ENCODE data around the gene EVA1C. TPM values are rescaled to one million over a fixed set of nuclear protein-coding genes. Genes with fewer than 3 reads are reported as not detected.

EVA1C gene, protein sequence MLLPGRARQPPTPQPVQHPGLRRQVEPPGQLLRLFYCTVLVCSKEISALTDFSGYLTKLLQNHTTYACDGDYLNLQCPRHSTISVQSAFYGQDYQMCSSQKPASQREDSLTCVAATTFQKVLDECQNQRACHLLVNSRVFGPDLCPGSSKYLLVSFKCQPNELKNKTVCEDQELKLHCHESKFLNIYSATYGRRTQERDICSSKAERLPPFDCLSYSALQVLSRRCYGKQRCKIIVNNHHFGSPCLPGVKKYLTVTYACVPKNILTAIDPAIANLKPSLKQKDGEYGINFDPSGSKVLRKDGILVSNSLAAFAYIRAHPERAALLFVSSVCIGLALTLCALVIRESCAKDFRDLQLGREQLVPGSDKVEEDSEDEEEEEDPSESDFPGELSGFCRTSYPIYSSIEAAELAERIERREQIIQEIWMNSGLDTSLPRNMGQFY
- 9.6 and 12.2 TPM in 2 replicates for polyA plus RNA-seq (2011; rRNA removed)
- polyA minus RNA-seq (2011; rRNA and poly(A)+ RNA removed): 5.0 and 7.8 TPM in 2 replicates

DNA sequence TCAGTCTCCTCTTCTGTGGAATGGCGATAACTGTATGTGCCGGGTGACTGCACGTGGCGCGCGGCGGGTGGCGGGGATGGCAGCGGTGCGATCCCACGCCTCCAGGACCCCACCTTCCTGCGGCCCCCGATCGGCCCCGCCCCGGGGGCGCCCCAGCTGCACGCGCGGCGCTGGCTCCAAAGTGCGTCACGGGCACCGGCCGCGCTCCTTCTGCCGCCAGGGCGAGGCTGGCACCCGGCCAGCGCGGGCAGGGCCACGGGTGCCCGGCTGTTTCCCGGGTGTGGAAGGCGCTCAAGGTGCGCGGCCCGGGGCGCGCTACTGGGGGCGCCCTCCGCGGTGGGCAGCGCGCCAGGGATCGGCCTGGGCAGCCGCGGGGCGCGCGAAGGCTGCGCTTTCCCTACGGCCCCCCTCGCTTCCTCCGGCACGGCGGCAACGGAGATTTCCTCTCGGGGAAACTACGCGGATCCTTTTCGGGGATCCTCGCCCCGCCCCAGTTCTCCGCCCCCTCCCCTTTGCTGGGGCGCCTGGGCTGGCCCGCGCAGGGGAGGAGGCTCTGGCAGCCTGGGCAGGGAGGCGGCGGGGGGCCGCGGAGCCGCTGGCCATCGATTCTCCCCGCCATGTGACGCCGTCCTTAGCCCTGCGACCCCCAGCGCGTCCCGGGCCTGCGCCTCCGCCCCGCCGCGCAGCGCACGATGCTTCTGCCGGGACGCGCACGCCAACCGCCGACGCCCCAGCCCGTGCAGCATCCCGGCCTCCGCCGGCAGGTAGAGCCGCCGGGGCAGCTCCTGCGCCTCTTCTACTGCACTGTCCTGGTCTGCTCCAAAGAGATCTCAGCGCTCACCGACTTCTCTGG is at the start of gene EVA1C:
TSS of gene EVA1C (plus strand) at position 545 of the 853 bp plus-strand sequence. CDS start at position 693, 148 bp downstream.
- no peak for DNase-seq (ENCODE audit: low read depth)
- TF ChIP-seq, protein P1, sequence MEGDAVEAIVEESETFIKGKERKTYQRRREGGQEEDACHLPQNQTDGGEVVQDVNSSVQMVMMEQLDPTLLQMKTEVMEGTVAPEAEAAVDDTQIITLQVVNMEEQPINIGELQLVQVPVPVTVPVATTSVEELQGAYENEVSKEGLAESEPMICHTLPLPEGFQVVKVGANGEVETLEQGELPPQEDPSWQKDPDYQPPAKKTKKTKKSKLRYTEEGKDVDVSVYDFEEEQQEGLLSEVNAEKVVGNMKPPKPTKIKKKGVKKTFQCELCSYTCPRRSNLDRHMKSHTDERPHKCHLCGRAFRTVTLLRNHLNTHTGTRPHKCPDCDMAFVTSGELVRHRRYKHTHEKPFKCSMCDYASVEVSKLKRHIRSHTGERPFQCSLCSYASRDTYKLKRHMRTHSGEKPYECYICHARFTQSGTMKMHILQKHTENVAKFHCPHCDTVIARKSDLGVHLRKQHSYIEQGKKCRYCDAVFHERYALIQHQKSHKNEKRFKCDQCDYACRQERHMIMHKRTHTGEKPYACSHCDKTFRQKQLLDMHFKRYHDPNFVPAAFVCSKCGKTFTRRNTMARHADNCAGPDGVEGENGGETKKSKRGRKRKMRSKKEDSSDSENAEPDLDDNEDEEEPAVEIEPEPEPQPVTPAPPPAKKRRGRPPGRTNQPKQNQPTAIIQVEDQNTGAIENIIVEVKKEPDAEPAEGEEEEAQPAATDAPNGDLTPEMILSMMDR (IDR thresholded peaks at IDR 0.05; ENCODE audit: insufficient read depth, low read depth, low read length): no peak
- ChIA-PET CTCF (interaction anchor here (0.5 to 3.8 kb wide), 6 partner anchors 10 to 188 kb away, joined by 3 to 23 read pairs (median 7); no protein-coding TSS in a partner anchor), POLR2A (no interaction called here)
- Histone ChIP-seq H3K36me3 (ENCODE audit: control insufficient read depth, insufficient read depth, low read length) (no peaks in the 10 kb centered on the region), H3K27me3 (ENCODE audit: control insufficient read depth, insufficient read depth, low read length) (no peaks in the 10 kb centered on the region), H3K4me3 (ENCODE audit: low read depth, low read length) (peak within 1 kb of the TSS; percentile 70)

DNA sequence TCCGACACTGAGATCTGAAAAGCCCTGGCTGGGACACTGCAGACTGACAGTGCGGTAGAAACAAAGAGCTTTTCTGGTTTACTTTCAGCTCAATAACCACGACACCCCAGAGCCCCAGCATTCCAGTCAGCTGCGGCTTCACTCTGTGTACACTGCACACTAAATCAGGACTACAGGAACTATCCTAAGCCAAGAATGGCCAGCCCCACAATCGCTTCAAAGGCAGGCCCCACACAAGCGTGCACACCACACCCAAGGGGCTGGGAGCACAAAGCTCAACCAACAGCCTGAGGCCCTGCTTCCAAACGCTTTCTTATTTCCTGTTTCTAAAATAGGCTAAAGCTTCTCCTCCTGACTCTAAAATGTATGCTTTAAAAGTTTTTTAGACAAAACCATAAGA is 48.1 kb upstream of the EVA1C start:
- Histone ChIP-seq H3K27me3 (ENCODE audit: control insufficient read depth, insufficient read depth, low read length) (no peaks in the 10 kb centered on the region), H3K36me3 (ENCODE audit: control insufficient read depth, insufficient read depth, low read length) (peaks cover 38% of the 10 kb centered on the region), H3K4me3 (ENCODE audit: low read depth, low read length) (no peak overlapping the region)
- CTCF ChIA-PET: interaction anchor here (0.9 to 1.2 kb wide), 3 partner anchors 10 to 236 kb away, joined by 3 to 5 read pairs (median 3); no protein-coding TSS in a partner anchor
- TF ChIP-seq, protein P1 (IDR thresholded peaks at IDR 0.05; ENCODE audit: insufficient read depth, low read depth, low read length): no peak
- DNase-seq (ENCODE audit: low read depth): no peak
- POLR2A ChIA-PET: no interaction called here

DNA sequence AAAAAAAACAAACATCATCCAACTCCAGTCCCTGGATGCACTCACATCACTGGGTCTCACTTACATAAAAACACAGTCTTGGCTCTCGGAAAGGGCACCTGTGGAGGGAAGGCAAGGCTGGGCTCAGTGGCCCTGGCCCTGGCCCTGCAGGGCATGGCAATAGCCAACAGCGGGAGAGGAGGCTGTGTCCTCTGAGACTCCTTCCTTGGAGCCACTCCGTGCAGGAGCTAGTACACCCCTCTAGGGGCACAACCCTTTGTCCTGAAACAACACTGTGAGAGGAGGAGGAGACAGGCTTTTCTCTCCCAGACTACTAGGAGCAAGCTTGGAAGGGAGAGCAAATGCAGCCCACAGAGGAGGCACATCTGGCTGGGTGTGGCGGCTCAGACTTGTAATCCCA is 47.7 kb upstream of the EVA1C start:
- no peak overlapping the region for H3K4me3 ChIP-seq (ENCODE audit: low read depth, low read length)
- CTCF ChIA-PET: interaction anchor here (0.9 to 1.2 kb wide), 3 partner anchors 11 to 236 kb away, joined by 3 to 5 read pairs (median 3); no protein-coding TSS in a partner anchor
- POLR2A ChIA-PET: no interaction called here
- no peaks in the 10 kb centered on the region for H3K27me3 ChIP-seq (ENCODE audit: control insufficient read depth, insufficient read depth, low read length)
- peaks cover 35% of the 10 kb centered on the region for H3K36me3 ChIP-seq (ENCODE audit: control insufficient read depth, insufficient read depth, low read length)
- no peak for DNase-seq (ENCODE audit: low read depth)
- TF ChIP-seq, protein P1 (IDR thresholded peaks at IDR 0.05; ENCODE audit: insufficient read depth, low read depth, low read length): no peak

DNA sequence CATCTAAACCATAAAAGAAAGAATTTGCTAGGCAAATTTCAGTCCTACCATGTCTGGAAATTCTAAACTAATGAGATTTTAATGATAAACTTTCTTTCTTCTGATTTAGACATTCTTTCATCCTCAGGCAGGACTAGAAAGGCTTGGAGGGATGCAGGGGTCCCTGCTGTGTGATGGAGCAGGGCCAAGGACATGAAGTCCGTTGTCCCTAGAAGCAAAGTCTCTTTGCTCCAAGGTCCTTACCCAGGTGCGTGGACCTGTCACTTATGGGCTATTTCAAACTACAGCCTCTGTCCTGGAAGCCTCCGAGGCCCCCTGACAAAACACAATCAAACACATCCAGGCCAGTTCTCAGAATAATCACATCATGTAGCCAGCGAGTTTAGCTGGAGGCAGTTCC is 46.3 kb upstream of the EVA1C start:
- no peak for DNase-seq (ENCODE audit: low read depth)
- TF ChIP-seq, protein P1 (IDR thresholded peaks at IDR 0.05; ENCODE audit: insufficient read depth, low read depth, low read length): no peak
- Histone ChIP-seq H3K36me3 (ENCODE audit: control insufficient read depth, insufficient read depth, low read length) (peaks cover 30% of the 10 kb centered on the region), H3K27me3 (ENCODE audit: control insufficient read depth, insufficient read depth, low read length) (no peaks in the 10 kb centered on the region), H3K4me3 (ENCODE audit: low read depth, low read length) (no peak overlapping the region)
- POLR2A ChIA-PET: no interaction called here
- CTCF ChIA-PET: interaction anchor here (1.7 kb wide), 1 partner anchor 37 kb away, joined by 4 read pairs; no protein-coding TSS in a partner anchor

Measured in BJ (cell line).